Fibroblast of lung (primary cell): Measurements from ENCODE around the gene CHST11. TPM values are rescaled to one million over a fixed set of nuclear protein-coding genes. Genes with fewer than 3 reads are reported as not detected.

Experiments used
- DNase-seq, 2 donors: peaks; one replicate each; pipeline versions ENCODE4 v3.0.0 to v3.0.0-alpha.2; 2010; ENCODE audit warnings: low read depth in 2 of 2
- H2AFZ ChIP-seq: 2 replicates; pipeline ENCODE4 v1.5.1; 2012; ENCODE audit warnings: low read length, control low read depth, inconsistent platforms
- H3K27ac ChIP-seq: 2 replicates; pipeline ENCODE4 v1.5.1; 2011; ENCODE audit warnings: low read length, control low read depth; ENCODE audit not compliant: insufficient read depth
- H3K27me3 ChIP-seq: 2 replicates; pipeline ENCODE4 v1.5.1; 2011; ENCODE audit warnings: mild to moderate bottlenecking, low read length; ENCODE audit not compliant: control insufficient read depth, insufficient read depth
- H3K36me3 ChIP-seq: 2 replicates; pipeline ENCODE4 v1.5.1; 2011; ENCODE audit warnings: low read length; ENCODE audit not compliant: control insufficient read depth, insufficient read depth
- H3K4me1 ChIP-seq: 2 replicates; pipeline ENCODE4 v1.5.1; 2011; ENCODE audit warnings: low read length; ENCODE audit not compliant: control insufficient read depth, insufficient read depth; ENCODE audit errors: extremely low read depth
- H3K4me2 ChIP-seq: 2 replicates; pipeline ENCODE4 v1.5.1; 2011; ENCODE audit warnings: low read length, control low read depth; ENCODE audit not compliant: insufficient read depth; ENCODE audit errors: extremely low read depth
- H3K4me3 ChIP-seq, 4 experiments: fragments of 200-600 bp in 1 of 4; sonication (generic) in 1 of 4; replicated peaks in 1 of 4; 2 replicates each; pipeline ENCODE4 v1.5.1; 2011 to 2016; ENCODE audit warnings: low read length in 4 of 4, low read depth in 3 of 4, mild to moderate bottlenecking in 3 of 4, control low read depth in 2 of 4, inconsistent platforms in 1 of 4, mixed read lengths in 1 of 4; ENCODE audit not compliant: insufficient read depth in 1 of 4; ENCODE audit errors: control extremely low read depth in 1 of 4
- H3K79me2 ChIP-seq: 2 replicates; pipeline ENCODE4 v1.5.1; 2012; ENCODE audit warnings: mild to moderate bottlenecking, low read length, inconsistent platforms; ENCODE audit not compliant: control insufficient read depth, insufficient read depth
- H3K9ac ChIP-seq: 2 replicates; pipeline ENCODE4 v1.5.1; 2011; ENCODE audit warnings: mild to moderate bottlenecking, low read length, control low read depth; ENCODE audit not compliant: insufficient read depth
- H3K9me3 ChIP-seq: 2 replicates; pipeline ENCODE4 v1.5.1; 2012; ENCODE audit warnings: low read depth, low read length; ENCODE audit not compliant: control insufficient read depth, insufficient read depth
- H4K20me1 ChIP-seq: 2 replicates; pipeline ENCODE4 v1.5.1; 2011; ENCODE audit warnings: low read length; ENCODE audit not compliant: control insufficient read depth, insufficient read depth; ENCODE audit errors: extremely low read depth
- EZH2 ChIP-seq: IDR thresholded peaks from 2 replicates; pipeline ENCODE4 v1.5.1; 2012; ENCODE audit warnings: low read length, control low read depth, mild to moderate bottlenecking; ENCODE audit errors: missing control alignments
- polyA plus RNA-seq, 2 donors: library from polyadenylated mRNA; depleted of rRNA in 1 of 2; stranded (reverse) in 1 of 2; unstranded in 1 of 2; fragments of >200 nt; gene quantifications; 2 replicates each; pipeline ENCODE4 v1.2.1, GENCODE V29; 2011 to 2012; ENCODE audit warnings: missing spikeins in 1 of 2
- total RNA-seq: library from RNA; depleted of rRNA; stranded (reverse); fragments of >200 nt; gene quantifications from 2 replicates; pipeline ENCODE4 v1.2.1, GENCODE V29; 2014
- TF ChIP-seq, protein P1 (sequence below), 2 donors: IDR thresholded peaks in 1 of 2; conservative IDR thresholded peaks in 1 of 2; 1 replicate in 1 of 2; 2 replicates in 1 of 2; pipeline ENCODE4 v1.5.1; 2011 to 2012; ENCODE audit warnings: low read length in 2 of 2, control low read depth in 1 of 2, inconsistent platforms in 1 of 2, low read depth in 1 of 2, mild to moderate bottlenecking in 1 of 2

The CHST11 gene
- total and polyA plus RNA-seq, 2 donors (not counting 1 experiment from before 2014, with no cell fraction given): 3.5 to 9.1 TPM

- H3K27me3 ChIP-seq: no peaks in the 10 kb centered on the region
- TF ChIP-seq, protein P1, sequence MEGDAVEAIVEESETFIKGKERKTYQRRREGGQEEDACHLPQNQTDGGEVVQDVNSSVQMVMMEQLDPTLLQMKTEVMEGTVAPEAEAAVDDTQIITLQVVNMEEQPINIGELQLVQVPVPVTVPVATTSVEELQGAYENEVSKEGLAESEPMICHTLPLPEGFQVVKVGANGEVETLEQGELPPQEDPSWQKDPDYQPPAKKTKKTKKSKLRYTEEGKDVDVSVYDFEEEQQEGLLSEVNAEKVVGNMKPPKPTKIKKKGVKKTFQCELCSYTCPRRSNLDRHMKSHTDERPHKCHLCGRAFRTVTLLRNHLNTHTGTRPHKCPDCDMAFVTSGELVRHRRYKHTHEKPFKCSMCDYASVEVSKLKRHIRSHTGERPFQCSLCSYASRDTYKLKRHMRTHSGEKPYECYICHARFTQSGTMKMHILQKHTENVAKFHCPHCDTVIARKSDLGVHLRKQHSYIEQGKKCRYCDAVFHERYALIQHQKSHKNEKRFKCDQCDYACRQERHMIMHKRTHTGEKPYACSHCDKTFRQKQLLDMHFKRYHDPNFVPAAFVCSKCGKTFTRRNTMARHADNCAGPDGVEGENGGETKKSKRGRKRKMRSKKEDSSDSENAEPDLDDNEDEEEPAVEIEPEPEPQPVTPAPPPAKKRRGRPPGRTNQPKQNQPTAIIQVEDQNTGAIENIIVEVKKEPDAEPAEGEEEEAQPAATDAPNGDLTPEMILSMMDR (conservative IDR thresholded peaks at IDR 0.05 in 1 of 2, IDR thresholded peaks at IDR 0.05 in 1 of 2; ENCODE audit: low read depth in 1 of 2, low read length in 2 of 2): no peak
- TF ChIP-seq EZH2: no peak
- H3K9me3 ChIP-seq: no peaks in the 10 kb centered on the region
- H3K4me2 ChIP-seq: peak overlapping the region; percentile 20
- peak in 1 of 2 donors; percentile 60 for DNase-seq
- H3K4me3 ChIP-seq: no peak overlapping the region
- peaks cover 12% of the 10 kb centered on the region for H3K4me1 ChIP-seq
- H3K79me2 ChIP-seq: no peaks in the 10 kb centered on the region
- H3K9ac ChIP-seq: no peak overlapping the region
- peak overlapping the region; percentile 7 for H3K27ac ChIP-seq
- H2AFZ ChIP-seq: no peak overlapping the region
- H4K20me1 ChIP-seq: no peaks in the 10 kb centered on the region
- H3K36me3 ChIP-seq: no peaks in the 10 kb centered on the region
Observed at GRCh38 chr12:104596898-104597843, 140.4 kb downstream of the CHST11 start.

DNA sequence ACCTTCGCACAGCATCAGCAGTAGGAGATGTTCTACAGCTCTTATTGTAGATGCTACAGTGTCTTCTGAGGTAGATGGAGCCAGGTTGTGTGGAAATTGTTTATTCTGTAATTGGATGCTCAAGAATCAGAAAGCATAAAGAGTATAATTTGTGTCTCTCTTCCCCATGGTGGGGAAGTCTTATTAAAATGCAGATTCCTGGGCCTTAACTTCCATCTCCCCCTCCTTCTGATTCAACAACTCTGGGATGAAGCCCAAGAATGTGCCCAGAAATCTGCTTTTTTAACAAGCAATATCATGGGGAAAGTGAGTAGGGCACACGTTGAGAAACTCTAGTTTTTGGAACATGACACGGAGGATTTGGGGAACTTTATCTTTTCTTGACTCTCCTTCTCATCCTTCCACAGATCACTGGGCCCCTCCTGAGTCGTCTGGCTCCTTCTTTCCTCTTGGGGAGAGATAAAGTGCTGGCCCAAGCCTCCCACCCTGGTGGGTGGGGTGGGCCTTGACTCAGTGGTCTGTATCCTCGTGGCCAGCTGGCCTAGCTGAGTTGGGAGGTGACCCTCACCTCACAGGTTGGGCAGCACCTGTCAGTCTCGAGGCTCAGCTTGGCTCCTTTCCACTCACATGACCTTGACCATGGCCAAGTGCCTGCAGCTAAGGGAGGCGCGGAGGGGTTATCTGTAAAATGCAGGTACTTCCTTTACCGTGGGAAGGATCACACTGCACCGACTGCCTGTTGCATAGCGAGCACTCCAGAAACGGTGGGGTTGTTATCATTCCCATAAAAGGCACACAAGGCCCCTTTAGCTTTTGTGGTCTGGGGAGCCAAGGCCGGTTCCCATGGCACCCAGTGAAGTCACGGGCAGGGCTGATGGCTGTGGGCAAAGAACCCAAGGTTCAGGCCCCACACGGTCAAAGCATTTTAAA is 141.9 kb downstream of the CHST11 start:
- Histone ChIP-seq H3K4me3 (no peak overlapping the region), H3K9ac (no peak overlapping the region), H3K4me2 (no peak overlapping the region), H4K20me1 (no peaks in the 10 kb centered on the region), H3K27me3 (no peaks in the 10 kb centered on the region), H3K9me3 (no peaks in the 10 kb centered on the region), H3K27ac (no peak overlapping the region), H2AFZ (no peak overlapping the region), H3K36me3 (no peaks in the 10 kb centered on the region), H3K79me2 (no peaks in the 10 kb centered on the region), H3K4me1 (peaks cover 16% of the 10 kb centered on the region)
- TF ChIP-seq, protein P1 (conservative IDR thresholded peaks at IDR 0.05 in 1 of 2, IDR thresholded peaks at IDR 0.05 in 1 of 2; ENCODE audit: low read depth in 1 of 2, low read length in 2 of 2): no peak
- no peak for TF ChIP-seq EZH2
- no peak for DNase-seq
